Measurements from ENCODE around the gene CALB2.
A peak's percentile ranks its signal among the peaks of the same experiment; 100 is the strongest.

The CALB2 gene

DNA sequence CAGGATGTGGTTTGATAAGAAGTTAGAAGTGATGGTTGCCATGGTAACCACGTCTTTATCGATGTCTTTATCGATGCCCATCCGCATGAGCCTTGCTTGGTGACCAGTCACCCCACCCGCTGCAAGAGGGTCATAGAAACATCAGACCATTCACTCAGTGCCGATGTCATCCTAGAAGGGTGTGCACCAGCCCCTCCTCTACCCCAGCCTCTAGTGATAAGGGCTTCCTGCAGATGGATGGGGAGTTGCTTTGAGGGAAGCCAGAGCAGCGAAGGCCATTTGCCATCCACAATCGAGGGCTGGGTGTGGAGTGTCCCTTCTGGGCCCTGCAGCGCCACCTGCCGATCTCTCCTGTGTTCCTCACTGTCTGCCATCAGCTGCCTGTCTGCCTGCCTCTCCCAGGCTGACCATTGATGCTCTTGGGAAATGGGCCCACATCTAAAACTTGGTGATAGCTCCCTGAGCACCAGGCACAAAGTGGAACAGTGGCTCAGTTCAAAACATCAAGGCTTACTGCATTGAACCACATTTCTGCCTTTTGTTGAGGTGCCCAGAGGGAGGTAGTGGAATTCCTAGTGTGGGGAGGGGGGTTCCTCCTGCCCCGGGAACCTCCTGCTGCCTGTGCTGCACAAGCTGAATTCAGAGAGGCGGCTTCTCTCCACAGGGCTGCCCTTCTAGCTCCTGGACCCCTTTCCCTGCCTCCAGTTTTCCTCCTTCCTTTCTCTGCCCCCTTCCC, 8.9 kb downstream of the CALB2 start:
- no peak overlapping the region for H3K27ac ChIP-seq (ENCODE audit: low read depth, low read length, severe bottlenecking)
- no peaks in the 10 kb centered on the region for H3K9me3 ChIP-seq (ENCODE audit: control insufficient read depth, low read length)
- H3K36me3 ChIP-seq (ENCODE audit: control insufficient read depth, insufficient read depth, low read length), result no peaks in the 10 kb centered on the region
- no peaks in the 10 kb centered on the region for H3K4me1 ChIP-seq (ENCODE audit: control insufficient read depth, insufficient read depth, low read length, poor library complexity, severe bottlenecking)
- no peak overlapping the region for H3K4me3 ChIP-seq (ENCODE audit: extremely low read depth, insufficient read depth, low read length, poor library complexity, severe bottlenecking)
- WGBS, 2 experiments (ENCODE audit: insufficient coverage in 2 of 2), result 59 to 66% methylated on average over 11 of the region's 12 CpGs

- no peaks in the 10 kb centered on the region for H3K36me3 ChIP-seq (ENCODE audit: control insufficient read depth, insufficient read depth, low read length)
- no peak overlapping the region for H3K4me3 ChIP-seq (ENCODE audit: extremely low read depth, insufficient read depth, low read length, poor library complexity, severe bottlenecking)
- WGBS, 2 experiments (ENCODE audit: insufficient coverage in 2 of 2), result 94 to 95% methylated on average over 10 of the region's 10 CpGs
- H3K27ac ChIP-seq (ENCODE audit: low read depth, low read length, severe bottlenecking), result no peak overlapping the region
- H3K4me1 ChIP-seq (ENCODE audit: control insufficient read depth, insufficient read depth, low read length, poor library complexity, severe bottlenecking), result no peaks in the 10 kb centered on the region
- H3K9me3 ChIP-seq (ENCODE audit: control insufficient read depth, low read length), result no peaks in the 10 kb centered on the region
These were observed 10.4 kb downstream of the CALB2 start for GRCh38 chr16:71368958-71369357.

DNA sequence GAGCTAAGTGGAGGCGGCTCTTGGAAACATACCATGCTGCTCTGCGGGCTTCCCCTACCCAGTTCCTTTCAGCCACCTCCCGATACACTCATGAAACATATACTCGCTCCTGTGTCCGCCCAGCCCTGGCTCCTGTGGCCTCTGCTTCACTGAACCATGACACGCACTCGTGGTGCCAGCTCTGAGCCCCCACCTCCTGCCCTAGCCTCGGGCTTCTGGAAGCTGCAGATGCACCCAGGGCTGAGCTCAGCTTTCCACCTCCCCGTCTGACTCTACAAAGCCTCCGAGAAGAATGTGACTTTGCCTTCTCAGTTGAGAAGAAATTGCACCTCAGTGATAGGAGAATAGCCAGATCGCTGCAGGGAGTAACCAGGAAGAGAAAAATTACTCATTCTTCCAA, 11.0 kb downstream of the CALB2 start:
- Histone ChIP-seq H3K4me1 (ENCODE audit: control insufficient read depth, insufficient read depth, low read length, poor library complexity, severe bottlenecking) (no peaks in the 10 kb centered on the region), H3K36me3 (ENCODE audit: control insufficient read depth, insufficient read depth, low read length) (no peaks in the 10 kb centered on the region), H3K4me3 (ENCODE audit: extremely low read depth, insufficient read depth, low read length, poor library complexity, severe bottlenecking) (no peak overlapping the region), H3K9me3 (ENCODE audit: control insufficient read depth, low read length) (no peaks in the 10 kb centered on the region), H3K27ac (ENCODE audit: low read depth, low read length, severe bottlenecking) (no peak overlapping the region)
- 85 to 90% methylated on average over 10 to 11 of the region's 11 CpGs for WGBS, 2 experiments (ENCODE audit: insufficient coverage in 2 of 2)

DNA sequence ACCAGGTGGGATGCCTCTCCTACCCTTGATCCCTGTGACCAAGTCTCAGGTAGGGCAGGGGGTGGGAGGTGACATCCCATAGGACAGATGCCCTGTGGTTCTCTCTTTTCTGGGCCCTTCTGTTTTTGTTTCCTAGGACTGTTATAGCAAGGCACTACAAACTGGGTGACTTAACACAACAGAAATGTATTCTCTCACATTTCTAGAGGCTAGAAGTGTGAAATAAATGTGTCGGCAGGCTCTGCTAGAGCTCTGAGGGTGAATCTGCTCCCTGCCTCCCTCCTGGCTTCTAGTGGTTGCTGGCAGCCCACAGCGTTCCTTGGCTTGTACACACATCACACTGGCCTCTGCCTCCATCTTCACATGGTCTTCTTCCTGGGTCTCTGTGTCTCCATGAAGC, 12.7 kb downstream of the CALB2 start:
- H3K9me3 ChIP-seq (ENCODE audit: control insufficient read depth, low read length), result no peaks in the 10 kb centered on the region
- H3K27ac ChIP-seq (ENCODE audit: low read depth, low read length, severe bottlenecking), result no peak overlapping the region
- no peaks in the 10 kb centered on the region for H3K4me1 ChIP-seq (ENCODE audit: control insufficient read depth, insufficient read depth, low read length, poor library complexity, severe bottlenecking)
- H3K36me3 ChIP-seq (ENCODE audit: control insufficient read depth, insufficient read depth, low read length), result no peaks in the 10 kb centered on the region
- H3K4me3 ChIP-seq (ENCODE audit: extremely low read depth, insufficient read depth, low read length, poor library complexity, severe bottlenecking), result no peak overlapping the region
- WGBS, 2 experiments (ENCODE audit: insufficient coverage in 2 of 2), result 82 to 94% methylated on average over 1 to 2 of the region's 2 CpGs

- 76 to 86% methylated on average over 7 to 8 of the region's 8 CpGs for WGBS, 2 experiments (ENCODE audit: insufficient coverage in 2 of 2)
- H3K9me3 ChIP-seq (ENCODE audit: control insufficient read depth, low read length), result no peaks in the 10 kb centered on the region
- H3K27ac ChIP-seq (ENCODE audit: low read depth, low read length, severe bottlenecking), result no peak overlapping the region
- no peak overlapping the region for H3K4me3 ChIP-seq (ENCODE audit: extremely low read depth, insufficient read depth, low read length, poor library complexity, severe bottlenecking)
- H3K36me3 ChIP-seq (ENCODE audit: control insufficient read depth, insufficient read depth, low read length), result no peaks in the 10 kb centered on the region
- H3K4me1 ChIP-seq (ENCODE audit: control insufficient read depth, insufficient read depth, low read length, poor library complexity, severe bottlenecking), result no peaks in the 10 kb centered on the region
These were observed 14.6 kb downstream of the CALB2 start for GRCh38 chr16:71373073-71373472.

- Histone ChIP-seq H3K4me3 (ENCODE audit: extremely low read depth, insufficient read depth, low read length, poor library complexity, severe bottlenecking) (no peak overlapping the region), H3K9me3 (ENCODE audit: control insufficient read depth, low read length) (no peaks in the 10 kb centered on the region), H3K4me1 (ENCODE audit: control insufficient read depth, insufficient read depth, low read length, poor library complexity, severe bottlenecking) (no peaks in the 10 kb centered on the region), H3K27ac (ENCODE audit: low read depth, low read length, severe bottlenecking) (no peak overlapping the region), H3K36me3 (ENCODE audit: control insufficient read depth, insufficient read depth, low read length) (no peaks in the 10 kb centered on the region)
- WGBS, 2 experiments (ENCODE audit: insufficient coverage in 2 of 2), result 86 to 93% methylated on average over 3 to 4 of the region's 5 CpGs
These were observed 18.1 kb downstream of the CALB2 start for GRCh38 chr16:71376465-71377157.

DNA sequence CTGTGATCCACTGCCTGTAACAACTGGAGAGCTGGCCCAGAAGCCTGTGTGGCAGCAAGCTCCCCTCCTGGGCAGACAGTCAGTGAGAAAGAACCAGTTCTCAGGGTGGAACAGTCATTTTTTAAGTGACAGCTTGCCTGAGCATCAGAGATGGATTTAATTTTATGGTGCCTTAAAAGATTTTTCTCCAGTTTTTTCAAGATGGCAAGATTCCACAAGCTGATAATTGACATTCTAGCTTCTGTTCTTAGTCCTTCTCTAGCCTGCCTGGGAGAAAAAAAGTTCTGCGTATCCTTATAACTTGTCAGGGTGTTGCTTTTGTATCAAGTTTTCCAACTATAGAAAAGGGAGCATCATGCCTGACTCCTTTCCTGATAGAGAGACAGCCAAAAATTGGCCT, 21.2 kb downstream of the CALB2 start:
- Histone ChIP-seq H3K4me1 (ENCODE audit: control insufficient read depth, insufficient read depth, low read length, poor library complexity, severe bottlenecking) (no peaks in the 10 kb centered on the region), H3K36me3 (ENCODE audit: control insufficient read depth, insufficient read depth, low read length) (no peaks in the 10 kb centered on the region), H3K27ac (ENCODE audit: low read depth, low read length, severe bottlenecking) (no peak overlapping the region), H3K9me3 (ENCODE audit: control insufficient read depth, low read length) (no peaks in the 10 kb centered on the region), H3K4me3 (ENCODE audit: extremely low read depth, insufficient read depth, low read length, poor library complexity, severe bottlenecking) (no peak overlapping the region)
- WGBS, 2 experiments (ENCODE audit: insufficient coverage in 2 of 2), result no CpG with 5 or more reads among the region's 1 CpG

DNA sequence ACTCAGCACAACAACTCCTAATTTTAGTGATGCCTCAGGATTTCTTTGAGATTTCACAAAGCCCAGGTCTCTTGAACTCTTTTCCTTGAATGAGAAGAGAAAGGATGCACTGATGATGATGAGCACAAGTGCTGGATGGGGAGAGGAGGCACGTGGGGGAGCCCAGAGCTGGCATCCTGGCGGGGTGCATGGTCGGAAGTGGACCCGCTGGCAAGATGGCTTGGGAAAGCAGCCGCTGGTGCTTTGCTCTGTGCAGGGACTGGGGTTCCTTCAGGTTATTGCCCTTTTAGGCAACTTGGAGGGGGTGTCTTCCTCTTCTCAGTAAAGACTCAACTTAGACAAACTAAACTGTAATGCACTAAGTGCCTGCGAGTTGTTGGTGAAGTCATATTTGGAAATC, 22.3 kb downstream of the CALB2 start:
- no peaks in the 10 kb centered on the region for H3K36me3 ChIP-seq (ENCODE audit: control insufficient read depth, insufficient read depth, low read length)
- H3K4me3 ChIP-seq (ENCODE audit: extremely low read depth, insufficient read depth, low read length, poor library complexity, severe bottlenecking), result no peak overlapping the region
- no peaks in the 10 kb centered on the region for H3K4me1 ChIP-seq (ENCODE audit: control insufficient read depth, insufficient read depth, low read length, poor library complexity, severe bottlenecking)
- H3K9me3 ChIP-seq (ENCODE audit: control insufficient read depth, low read length), result no peaks in the 10 kb centered on the region
- WGBS, 2 experiments (ENCODE audit: insufficient coverage in 2 of 2), result 75 to 97% methylated on average over 5 of the region's 6 CpGs
- H3K27ac ChIP-seq (ENCODE audit: low read depth, low read length, severe bottlenecking), result no peak overlapping the region

DNA sequence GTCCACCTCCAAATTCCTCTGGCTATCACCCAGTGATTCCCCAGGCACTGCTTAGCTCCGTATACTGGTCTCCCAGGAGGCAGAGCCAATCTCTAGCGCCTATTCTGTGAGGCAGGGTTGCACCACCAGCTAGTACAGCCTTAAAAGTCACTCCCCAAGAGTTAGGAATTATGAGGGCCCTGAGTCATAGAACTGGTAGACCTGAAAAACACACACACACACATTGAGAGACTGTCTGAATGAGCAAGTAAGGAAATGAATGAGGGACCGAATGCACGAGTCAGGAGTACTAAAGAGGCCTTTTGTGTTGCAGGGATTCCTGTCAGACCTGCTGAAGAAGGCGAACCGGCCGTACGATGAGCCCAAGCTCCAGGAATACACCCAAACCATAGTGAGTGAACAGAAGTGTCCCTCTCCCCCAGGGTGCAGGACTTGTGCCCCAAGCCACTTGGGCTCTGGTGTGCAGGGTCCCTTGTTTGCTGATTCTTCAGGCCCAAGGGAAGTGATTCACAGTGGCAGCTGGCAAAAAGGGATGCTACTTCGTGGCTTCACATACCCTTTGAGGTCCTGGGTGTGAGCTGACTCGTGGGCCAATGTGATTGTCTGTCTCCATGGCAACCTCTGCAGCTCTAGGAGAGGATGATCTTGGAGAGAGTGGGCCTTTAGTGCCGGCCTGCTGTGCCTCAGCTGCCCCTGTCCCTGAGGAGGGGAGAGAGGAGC, 24.7 kb downstream of the CALB2 start:
- WGBS, 2 experiments (ENCODE audit: insufficient coverage in 2 of 2), result 67 to 71% methylated on average over 5 to 9 of the region's 11 CpGs
- H3K36me3 ChIP-seq (ENCODE audit: control insufficient read depth, insufficient read depth, low read length), result no peaks in the 10 kb centered on the region
- peak overlapping the region; percentile 77 for H3K27ac ChIP-seq (ENCODE audit: low read depth, low read length, severe bottlenecking)
- no peaks in the 10 kb centered on the region for H3K9me3 ChIP-seq (ENCODE audit: control insufficient read depth, low read length)
- no peak overlapping the region for H3K4me3 ChIP-seq (ENCODE audit: extremely low read depth, insufficient read depth, low read length, poor library complexity, severe bottlenecking)
- H3K4me1 ChIP-seq (ENCODE audit: control insufficient read depth, insufficient read depth, low read length, poor library complexity, severe bottlenecking), result no peaks in the 10 kb centered on the region

- no peak overlapping the region for H3K4me3 ChIP-seq (ENCODE audit: extremely low read depth, insufficient read depth, low read length, poor library complexity, severe bottlenecking)
- WGBS, 2 experiments (ENCODE audit: insufficient coverage in 2 of 2), result 81 to 94% methylated on average over 6 to 10 of the region's 10 CpGs
- no peak overlapping the region for H3K27ac ChIP-seq (ENCODE audit: low read depth, low read length, severe bottlenecking)
- no peaks in the 10 kb centered on the region for H3K4me1 ChIP-seq (ENCODE audit: control insufficient read depth, insufficient read depth, low read length, poor library complexity, severe bottlenecking)
- no peaks in the 10 kb centered on the region for H3K36me3 ChIP-seq (ENCODE audit: control insufficient read depth, insufficient read depth, low read length)
- no peaks in the 10 kb centered on the region for H3K9me3 ChIP-seq (ENCODE audit: control insufficient read depth, low read length)
These were observed 25.7 kb downstream of the CALB2 start for GRCh38 chr16:71384073-71384724.
